H9 (cell line): ENCODE results near the gene TBL3. TPM values are rescaled to one million over a fixed set of nuclear protein-coding genes. Genes with fewer than 3 reads are reported as not detected.
A peak's percentile ranks its signal among the peaks of the same experiment; 100 is the strongest.

Experiments
- DNase-seq: peaks from one replicate; pipeline ENCODE4 v3.0.0-alpha.2; 2017
- H2AFZ ChIP-seq: one replicate; pipeline ENCODE4 v1.6.1; 2013; ENCODE audit warnings: mild to moderate bottlenecking, low read length, control low read depth, moderate library complexity
- H2AK5ac ChIP-seq: 2 replicates; pipeline ENCODE4 v1.6.1; 2013; ENCODE audit warnings: low read length, control low read depth, mixed read lengths; ENCODE audit not compliant: insufficient read length
- H2BK120ac ChIP-seq: one replicate; pipeline ENCODE4 v1.6.1; 2013; ENCODE audit warnings: low read depth, mild to moderate bottlenecking, low read length, control low read depth, inconsistent platforms; ENCODE audit not compliant: poor library complexity, severe bottlenecking
- H2BK12ac ChIP-seq: 2 replicates; pipeline ENCODE4 v1.6.1; 2013; ENCODE audit warnings: low read length, control low read depth, mixed read lengths, low read depth; ENCODE audit not compliant: insufficient read length
- H2BK15ac ChIP-seq: 2 replicates; pipeline ENCODE4 v1.6.1; 2013; ENCODE audit warnings: low read depth, low read length, control low read depth
- H2BK20ac ChIP-seq: one replicate; pipeline ENCODE4 v1.6.1; 2013; ENCODE audit warnings: low read depth, mild to moderate bottlenecking, low read length, control low read depth, inconsistent platforms; ENCODE audit not compliant: poor library complexity, severe bottlenecking
- H2BK5ac ChIP-seq: 2 replicates; pipeline ENCODE4 v1.6.1; 2013; ENCODE audit warnings: low read length, control low read depth, mixed read lengths; ENCODE audit not compliant: insufficient read length
- H3K14ac ChIP-seq: 2 replicates; pipeline ENCODE4 v1.6.1; 2013; ENCODE audit warnings: low read length, control low read depth; ENCODE audit not compliant: insufficient read depth
- H3K18ac ChIP-seq: 2 replicates; pipeline ENCODE4 v1.6.1; 2013; ENCODE audit warnings: low read depth, mild to moderate bottlenecking, mixed read lengths, low read length, control low read depth; ENCODE audit not compliant: insufficient read length
- H3K23ac ChIP-seq: 2 replicates; pipeline ENCODE4 v1.6.1; 2013; ENCODE audit warnings: low read length, control low read depth, mixed read lengths, low read depth; ENCODE audit not compliant: insufficient read length
- H3K23me2 ChIP-seq: 2 replicates; pipeline ENCODE4 v1.6.1; 2013; ENCODE audit warnings: low read depth, mild to moderate bottlenecking, mixed read lengths, low read length, control low read depth; ENCODE audit not compliant: insufficient read length, poor library complexity, severe bottlenecking
- H3K27ac ChIP-seq: 2 replicates; pipeline ENCODE4 v1.5.1; 2013; ENCODE audit warnings: low read length, control low read depth, mixed read lengths, low read depth; ENCODE audit not compliant: insufficient read length
- H3K27me3 ChIP-seq: 2 replicates; pipeline ENCODE4 v1.6.1; 2013; ENCODE audit warnings: low read length, control low read depth, inconsistent platforms; ENCODE audit not compliant: insufficient read depth
- H3K4ac ChIP-seq: 2 replicates; pipeline ENCODE4 v1.6.1; 2013; ENCODE audit warnings: low read depth, mild to moderate bottlenecking, control low read depth, inconsistent platforms, low read length, moderate library complexity
- H3K4me1 ChIP-seq: 2 replicates; pipeline ENCODE4 v1.6.1; 2013; ENCODE audit warnings: low read length, control low read depth, inconsistent platforms; ENCODE audit not compliant: insufficient read depth
- H3K4me2 ChIP-seq: 2 replicates; pipeline ENCODE4 v1.6.1; 2013; ENCODE audit warnings: low read length, control low read depth, mixed read lengths; ENCODE audit not compliant: insufficient read length, insufficient read depth
- H3K56ac ChIP-seq: 2 replicates; pipeline ENCODE4 v1.6.1; 2013; ENCODE audit warnings: low read depth, mild to moderate bottlenecking, mixed read lengths, low read length, control low read depth; ENCODE audit not compliant: insufficient read length
- H3K79me1 ChIP-seq: 2 replicates; pipeline ENCODE4 v1.6.1; 2013; ENCODE audit warnings: low read depth, mild to moderate bottlenecking, moderate library complexity, low read length, control low read depth, inconsistent platforms; ENCODE audit not compliant: insufficient read depth, poor library complexity, severe bottlenecking
- H3K79me2 ChIP-seq: 2 replicates; pipeline ENCODE4 v1.6.1; 2013; ENCODE audit warnings: low read length, control low read depth, inconsistent platforms; ENCODE audit not compliant: insufficient read depth
- H3K9ac ChIP-seq: 2 replicates; pipeline ENCODE4 v1.6.1; 2013; ENCODE audit warnings: low read length, control low read depth, mixed read lengths; ENCODE audit not compliant: insufficient read length; ENCODE audit errors: extremely low read depth
- H3K9me3 ChIP-seq: one replicate; pipeline ENCODE4 v1.6.1; 2013; ENCODE audit warnings: low read depth, low read length, inconsistent platforms; ENCODE audit not compliant: control insufficient read depth
- H3T11ph ChIP-seq: one replicate; pipeline ENCODE4 v1.6.1; 2013; ENCODE audit warnings: mild to moderate bottlenecking, low read length, control low read depth, inconsistent platforms
- H4K20me1 ChIP-seq: one replicate; pipeline ENCODE4 v1.6.1; 2013; ENCODE audit not compliant: control insufficient read depth, insufficient read length, insufficient read depth
- H4K5ac ChIP-seq: 2 replicates; pipeline ENCODE4 v1.6.1; 2013; ENCODE audit warnings: low read depth, mild to moderate bottlenecking, mixed read lengths, low read length, control low read depth; ENCODE audit not compliant: insufficient read length
- H4K8ac ChIP-seq: replicated peaks from 2 replicates; pipeline ENCODE4 v1.6.1; 2013; ENCODE audit warnings: low read length, control low read depth, mixed read lengths, low read depth; ENCODE audit not compliant: insufficient read length
- H4K91ac ChIP-seq: 2 replicates; pipeline ENCODE4 v1.6.1; 2013; ENCODE audit warnings: low read depth, mild to moderate bottlenecking, moderate library complexity, mixed read lengths, low read length, control low read depth; ENCODE audit not compliant: insufficient read length
- H3K27ac Mint-ChIP-seq, 3 experiments: 2 replicates in 2 of 3; 3 replicates in 1 of 3; pipeline ENCODE4 v1.8.0; 2020 to 2021; ENCODE audit warnings: mixed read lengths in 3 of 3, mild to moderate bottlenecking in 1 of 3, moderate library complexity in 1 of 3
- H3K27me3 Mint-ChIP-seq: 2 replicates; pipeline ENCODE4 v1.8.0; 2021; ENCODE audit warnings: low read depth, mild to moderate bottlenecking, moderate library complexity, mixed read lengths
- H3K36me3 Mint-ChIP-seq, 3 experiments: 2 replicates in 2 of 3; 3 replicates in 1 of 3; pipeline ENCODE4 v1.8.0; 2020 to 2021; ENCODE audit warnings: low read depth in 3 of 3, mixed read lengths in 3 of 3; ENCODE audit not compliant: insufficient read depth in 1 of 3
- H3K4me1 Mint-ChIP-seq, 2 experiments: 2 replicates each; pipeline ENCODE4 v1.8.0; 2020; ENCODE audit warnings: mixed read lengths in 2 of 2
- H3K4me3 Mint-ChIP-seq, 2 experiments: 2 replicates in 1 of 2; 3 replicates in 1 of 2; pipeline ENCODE4 v1.8.0; 2020 to 2021; ENCODE audit warnings: mild to moderate bottlenecking in 2 of 2, mixed read lengths in 2 of 2, moderate library complexity in 1 of 2
- H3K9me3 Mint-ChIP-seq, 2 experiments: 2 replicates in 1 of 2; 3 replicates in 1 of 2; pipeline ENCODE4 v1.8.0; 2020; ENCODE audit warnings: mild to moderate bottlenecking in 2 of 2, mixed read lengths in 2 of 2, moderate library complexity in 1 of 2
- CTCF ChIP-seq: fragments of 200-600 bp; sonication (generic); conservative IDR thresholded peaks from 3 replicates; pipeline ENCODE4 v1.8.0; 2021; ENCODE audit warnings: antibody characterized with exemption, mild to moderate bottlenecking
- WGBS: extraction: QIAGEN DNeasy Blood & Tissue Kit; methylation state at CpG from one replicate; pipeline ENCODE4 v1.1.7; 2013; ENCODE audit warnings: missing lambda C conversion rate, low lambda C conversion rate, mixed read lengths; ENCODE audit not compliant: insufficient read length; ENCODE audit errors: extremely low coverage; 5-methylcytosine and 5-hydroxymethylcytosine counted together
- total RNA-seq: library from RNA; stranded (reverse); gene quantifications from 2 replicates; pipeline ENCODE4 v1.2.1, GENCODE V29; 2021

The TBL3 gene
- total RNA-seq, 1 experiment from 2014 or later = 54.0 TPM

- no peaks in the 10 kb centered on the region for H3K36me3 Mint-ChIP-seq
- no peak overlapping the region for H2AK5ac ChIP-seq
- H2BK12ac ChIP-seq = no peak overlapping the region
- peaks cover 3% of the 10 kb centered on the region for H3K23me2 ChIP-seq
- H4K20me1 ChIP-seq = no peaks in the 10 kb centered on the region
- H3K27ac Mint-ChIP-seq = no peak overlapping the region
- H4K5ac ChIP-seq = no peak overlapping the region
- H3K9ac ChIP-seq = no peak overlapping the region
- no peak overlapping the region for H3K23ac ChIP-seq
- no peak overlapping the region for H3K27ac ChIP-seq
- no peak overlapping the region for H3K18ac ChIP-seq
- no peak overlapping the region for H3K4ac ChIP-seq
- no peak for TF ChIP-seq CTCF
- H3K14ac ChIP-seq = no peak overlapping the region
- no peaks in the 10 kb centered on the region for H3K4me1 ChIP-seq
- H3K27me3 Mint-ChIP-seq = peaks cover 31% of the 10 kb centered on the region
- no peak overlapping the region for H2BK20ac ChIP-seq
- no peak overlapping the region for H2AFZ ChIP-seq
- DNase-seq = no peak
- no peaks in the 10 kb centered on the region for H3K27me3 ChIP-seq
- no peak overlapping the region for H3K56ac ChIP-seq
- no peak overlapping the region for H2BK5ac ChIP-seq
- peak overlapping the region in 1 of 2 experiments; percentile 54; a peak in 1 of 5 replicates for H3K4me3 Mint-ChIP-seq
- no CpG with 5 or more reads among the region's 10 CpGs for WGBS
- peaks cover 2 to 13% of the 10 kb centered on the region in 2 experiments for H3K4me1 Mint-ChIP-seq
- H4K91ac ChIP-seq = no peak overlapping the region
- no peak overlapping the region for H2BK120ac ChIP-seq
- H3K4me2 ChIP-seq = no peak overlapping the region
- H2BK15ac ChIP-seq = no peak overlapping the region
- H3K9me3 ChIP-seq = no peaks in the 10 kb centered on the region
- H3K79me1 ChIP-seq = no peaks in the 10 kb centered on the region
- no peak overlapping the region for H3T11ph ChIP-seq
- no peaks in the 10 kb centered on the region for H3K79me2 ChIP-seq
- peaks cover 0 to 3% of the 10 kb centered on the region in 2 experiments; a peak in 1 of 5 replicates for H3K9me3 Mint-ChIP-seq
- no peak overlapping the region for H4K8ac ChIP-seq
These were observed 41.5 kb upstream of the TBL3 start for GRCh38 chr16:1930338-1930720.
